ENCODE data around the gene RBL2. TPM values are rescaled to one million over a fixed set of nuclear protein-coding genes. Genes with fewer than 3 reads are reported as not detected.
"Not testable (repeated sequence)": the region's sequence is repeated elsewhere in the genome, so short reads cannot be mapped to it uniquely, and the experiment has no call there.

RBL2 gene
- total RNA-seq, 1 experiment from 2014 or later = 38.4 TPM

GRCh38 chr16:53534206-53534605 lies 99.9 kb downstream of the RBL2 start (continued):
- TF ChIP-seq ZNF396 (CRISPR knock-in tag; IDR thresholded peaks at IDR 0.05; ENCODE audit: borderline replicate concordance) (no peak), ZNF671 (CRISPR knock-in tag; IDR thresholded peaks at IDR 0.05) (no peak), RORB (CRISPR knock-in tag; IDR thresholded peaks at IDR 0.05) (no peak), ETV6 (CRISPR knock-in tag; IDR thresholded peaks at IDR 0.05) (no peak)

- POLR2A ChIA-PET = no interaction called here
These were observed 103.4 kb downstream of the RBL2 start for GRCh38 chr16:53537626-53538025.

GRCh38 chr16:53539346-53539745 lies 105.1 kb downstream of the RBL2 start:
- H3K9me3 Mint-ChIP-seq; H3K4me3 Mint-ChIP-seq; ATAC-seq; CTCF ChIA-PET; H3K27me3 Mint-ChIP-seq (ENCODE audit: low read depth); DNase-seq (ENCODE audit: low spot score); H3K4me1 Mint-ChIP-seq; H3K36me3 Mint-ChIP-seq; POLR2A ChIA-PET; H3K27ac Mint-ChIP-seq: not testable (repeated sequence)

More at GRCh38 chr16:53537626-53538025, 103.4 kb downstream of the RBL2 start:
- no peak for ATAC-seq
- peaks cover 8% of the 10 kb centered on the region for H3K9me3 Mint-ChIP-seq
- DNase-seq (ENCODE audit: low spot score) = no peak
- peaks cover 3% of the 10 kb centered on the region; the same call in 1 of the 2 replicates for H3K36me3 Mint-ChIP-seq
- TF ChIP-seq PREB (CRISPR knock-in tag; IDR thresholded peaks at IDR 0.05; ENCODE audit: borderline replicate concordance) (no peak), ERG (CRISPR knock-in tag; IDR thresholded peaks at IDR 0.05) (no peak), E2F1 (CRISPR knock-in tag; IDR thresholded peaks at IDR 0.05) (no peak), CDX4 (CRISPR knock-in tag; IDR thresholded peaks at IDR 0.05; ENCODE audit: borderline replicate concordance) (no peak), JUN (CRISPR knock-in tag; IDR thresholded peaks at IDR 0.05) (no peak), ZNF512 (CRISPR knock-in tag; IDR thresholded peaks at IDR 0.05; ENCODE audit: borderline replicate concordance) (no peak), ZNF396 (CRISPR knock-in tag; IDR thresholded peaks at IDR 0.05; ENCODE audit: borderline replicate concordance) (no peak), ZNF317 (CRISPR knock-in tag; IDR thresholded peaks at IDR 0.05; ENCODE audit: borderline replicate concordance, low read depth) (no peak), SOX15 (CRISPR knock-in tag; IDR thresholded peaks at IDR 0.05) (no peak), CTCF (IDR thresholded peaks at IDR 0.05) (no peak), FOXP1 (CRISPR knock-in tag; IDR thresholded peaks at IDR 0.05; ENCODE audit: borderline replicate concordance) (no peak), FOXK1 (CRISPR knock-in tag; IDR thresholded peaks at IDR 0.05) (no peak), EMX1 (CRISPR knock-in tag; IDR thresholded peaks at IDR 0.05) (no peak), ZNF219 (CRISPR knock-in tag; IDR thresholded peaks at IDR 0.05; ENCODE audit: borderline replicate concordance) (no peak), CBFB (CRISPR knock-in tag; IDR thresholded peaks at IDR 0.05; ENCODE audit: low read depth) (no peak), ELF4 (CRISPR knock-in tag; IDR thresholded peaks at IDR 0.05; ENCODE audit: low read depth) (no peak)
- H3K27ac Mint-ChIP-seq = no peak overlapping the region
- CTCF ChIA-PET = interaction anchor here (2.8 kb wide), 1 partner anchor 12 kb away, joined by 8 read pairs; no protein-coding TSS in a partner anchor
- H3K4me3 Mint-ChIP-seq = no peak overlapping the region
- peaks cover 8% of the 10 kb centered on the region for H3K4me1 Mint-ChIP-seq
- no peaks in the 10 kb centered on the region for H3K27me3 Mint-ChIP-seq (ENCODE audit: low read depth)
